OCI-LY3 (cell line): Measurements from ENCODE around the gene ASCC3.

Experiments
- H2AFZ ChIP-seq: fragments of 200-600, 300-600 bp; shearing (Covaris generic); 2 replicates; pipeline ENCODE4 v1.6.0; 2014; ENCODE audit warnings: antibody characterized with exemption, low read depth, low read length
- H3K27ac ChIP-seq: fragments of 200-600, 300-600 bp; sonication (generic); 2 replicates; pipeline ENCODE4 v1.5.1; 2014; ENCODE audit warnings: mild to moderate bottlenecking, low read length, moderate library complexity, mixed read lengths
- H3K27me3 ChIP-seq: fragments of 200-600, 300-600 bp; sonication (generic); 2 replicates; pipeline ENCODE4 v1.6.1; 2014; ENCODE audit warnings: low read depth, low read length, mixed read lengths
- H3K36me3 ChIP-seq: fragments of 200-600, 300-600 bp; sonication (generic); replicated peaks from 2 replicates; pipeline ENCODE3; 2014; ENCODE audit warnings: low read depth, low read length, mixed read lengths
- H3K4me1 ChIP-seq: fragments of 300-600, 200-600 bp; sonication (generic); 2 replicates; pipeline ENCODE4 v1.6.1; 2014; ENCODE audit warnings: low read length, mixed read lengths
- H3K4me2 ChIP-seq: fragments of 200-600, 300-600 bp; sonication (generic); 2 replicates; pipeline ENCODE4 v1.6.1; 2014; ENCODE audit warnings: low read length, mixed read lengths
- H3K4me3 ChIP-seq: fragments of 300-600, 200-600 bp; sonication (generic); 2 replicates; pipeline ENCODE4 v1.5.1; 2014; ENCODE audit warnings: antibody characterized with exemption, mild to moderate bottlenecking, low read length, moderate library complexity
- H3K79me2 ChIP-seq: fragments of 300-600, 200-600 bp; shearing (Covaris generic); 2 replicates; pipeline ENCODE4 v1.6.1; 2014; ENCODE audit warnings: mild to moderate bottlenecking, low read length, mixed read lengths
- H3K9ac ChIP-seq: fragments of 300-600, 200-600 bp; shearing (Covaris generic); 2 replicates; pipeline ENCODE4 v1.6.0; 2014; ENCODE audit warnings: mild to moderate bottlenecking, low read length, moderate library complexity
- H3K9me3 ChIP-seq: fragments of 200-600, 300-600 bp; shearing (Covaris generic); 2 replicates; pipeline ENCODE4 v1.6.1; 2014; ENCODE audit warnings: low read length, mixed read lengths; ENCODE audit not compliant: insufficient read depth
- H4K20me1 ChIP-seq: fragments of 200-600, 300-600 bp; sonication (generic); 2 replicates; pipeline ENCODE4 v1.6.1; 2016; ENCODE audit warnings: low read length, mixed read lengths; ENCODE audit not compliant: insufficient read depth
- CTCF ChIP-seq: fragments of 200-600, 300-600 bp; sonication (generic); IDR thresholded peaks from 2 replicates; pipeline ENCODE4 v1.5.1; 2014; ENCODE audit warnings: antibody characterized with exemption, low read length, low read depth
- EZH2phosphoT487 ChIP-seq: fragments of 200-600 bp; shearing (Covaris generic); IDR thresholded peaks from 2 replicates; pipeline ENCODE4 v1.6.1; 2018; ENCODE audit warnings: antibody characterized with exemption, mixed run types, low read depth

The ASCC3 gene

GRCh38 chr6:100664274-100665040, 216.7 kb downstream of the ASCC3 start:
- H3K9ac ChIP-seq = no peak overlapping the region
- no peaks in the 10 kb centered on the region for H3K79me2 ChIP-seq
- no peaks in the 10 kb centered on the region for H4K20me1 ChIP-seq
- H3K9me3 ChIP-seq = no peaks in the 10 kb centered on the region
- peaks cover 4% of the 10 kb centered on the region; the same call in 1 of the 2 replicates for H3K4me1 ChIP-seq
- H3K27me3 ChIP-seq = no peaks in the 10 kb centered on the region
- H3K4me3 ChIP-seq = no peak overlapping the region
- TF ChIP-seq EZH2phosphoT487 = no peak
- TF ChIP-seq CTCF = peak; percentile 37
- no peak overlapping the region for H3K27ac ChIP-seq
- no peak overlapping the region for H2AFZ ChIP-seq
- no peaks in the 10 kb centered on the region for H3K36me3 ChIP-seq
- no peak overlapping the region for H3K4me2 ChIP-seq

- Histone ChIP-seq H3K4me2 (no peak overlapping the region), H3K36me3 (no peaks in the 10 kb centered on the region), H2AFZ (no peak overlapping the region), H3K4me1 (peaks cover 4% of the 10 kb centered on the region; the same call in 1 of the 2 replicates), H3K4me3 (no peak overlapping the region), H3K27ac (no peak overlapping the region), H3K9ac (no peak overlapping the region), H3K9me3 (no peaks in the 10 kb centered on the region), H4K20me1 (no peaks in the 10 kb centered on the region), H3K79me2 (no peaks in the 10 kb centered on the region), H3K27me3 (no peaks in the 10 kb centered on the region)
- TF ChIP-seq EZH2phosphoT487 (no peak), CTCF (no peak)
Measured at GRCh38 chr6:100663219-100663863, 217.8 kb downstream of the ASCC3 start.

- H3K9ac ChIP-seq = no peak overlapping the region
- no peak overlapping the region for H2AFZ ChIP-seq
- H4K20me1 ChIP-seq = no peaks in the 10 kb centered on the region
- no peaks in the 10 kb centered on the region for H3K36me3 ChIP-seq
- H3K9me3 ChIP-seq = no peaks in the 10 kb centered on the region
- TF ChIP-seq EZH2phosphoT487 = no peak
- no peak for TF ChIP-seq CTCF
- no peaks in the 10 kb centered on the region for H3K79me2 ChIP-seq
- H3K27me3 ChIP-seq = no peaks in the 10 kb centered on the region
- H3K4me2 ChIP-seq = no peak overlapping the region
- peaks cover 4% of the 10 kb centered on the region; the same call in 1 of the 2 replicates for H3K4me1 ChIP-seq
- no peak overlapping the region for H3K27ac ChIP-seq
- no peak overlapping the region for H3K4me3 ChIP-seq
Measured at GRCh38 chr6:100662264-100662663, 218.9 kb downstream of the ASCC3 start.

DNA sequence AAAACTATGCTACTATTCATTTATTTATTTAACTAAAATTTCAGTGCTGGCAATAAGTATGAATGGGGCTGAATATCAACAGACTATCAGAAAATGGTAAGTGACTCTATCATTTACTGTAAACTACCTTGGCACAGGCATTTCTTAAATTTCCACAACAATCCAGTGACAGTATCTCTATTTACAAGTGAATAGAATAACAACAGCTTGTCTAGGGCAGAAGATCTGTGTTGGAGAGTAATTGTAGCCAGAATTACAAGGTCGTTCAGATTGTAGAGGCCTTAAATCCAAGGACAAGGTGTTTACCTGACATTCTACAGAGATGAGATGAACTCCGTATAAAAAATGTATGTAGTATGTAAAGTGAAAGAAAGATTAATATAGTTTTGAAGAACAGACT, 222.6 kb downstream of the ASCC3 start:
- Histone ChIP-seq H3K9me3 (no peaks in the 10 kb centered on the region), H3K4me1 (no peaks in the 10 kb centered on the region), H3K4me2 (no peak overlapping the region), H3K79me2 (no peaks in the 10 kb centered on the region), H3K36me3 (peaks cover 3% of the 10 kb centered on the region), H3K9ac (no peak overlapping the region), H3K27ac (no peak overlapping the region), H2AFZ (no peak overlapping the region), H3K27me3 (no peaks in the 10 kb centered on the region), H3K4me3 (no peak overlapping the region), H4K20me1 (no peaks in the 10 kb centered on the region)
- TF ChIP-seq CTCF = no peak
- TF ChIP-seq EZH2phosphoT487 = no peak
